ENCODE measurements around the gene HCRTR2.
"Not testable (repeated sequence)": the region's sequence is repeated elsewhere in the genome, so short reads cannot be mapped to it uniquely, and the experiment has no call there.

Gene HCRTR2

GRCh38 chr6:55220961-55221360 lies 46.6 kb downstream of the HCRTR2 start:
- DNase-seq: no peak

- no peak for DNase-seq
Measured at GRCh38 chr6:55227862-55228261, 53.5 kb downstream of the HCRTR2 start.

GRCh38 chr6:55239099-55239498 lies 64.8 kb downstream of the HCRTR2 start:
- DNase-seq: no peak

DNA sequence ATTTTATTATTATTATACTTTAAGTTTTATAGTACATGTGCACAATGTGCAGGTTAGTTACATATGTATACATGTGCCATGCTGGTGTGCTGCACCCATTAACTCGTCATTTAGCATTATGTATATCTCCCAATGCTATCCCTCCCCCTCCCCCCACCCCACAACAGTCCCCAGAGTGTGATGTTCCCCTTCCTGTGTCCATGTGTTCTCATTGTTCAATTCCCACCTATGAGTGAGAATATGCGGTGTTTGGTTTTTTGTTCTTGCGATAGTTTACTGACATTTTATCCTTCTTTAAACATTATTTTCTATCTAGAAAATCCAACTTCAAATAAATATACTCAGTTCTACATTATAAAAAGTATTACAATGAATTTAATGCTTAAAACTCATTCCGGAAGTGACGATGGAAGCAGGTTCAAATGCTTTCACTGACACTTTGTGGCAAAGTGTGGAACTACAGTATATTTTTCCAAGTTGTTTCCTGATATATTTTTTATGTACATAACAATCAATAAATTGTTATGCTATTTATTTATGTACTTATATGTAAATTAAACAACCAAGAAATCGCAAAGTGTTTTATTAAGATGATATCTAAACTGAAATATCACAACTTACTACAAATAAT lies 66.8 kb downstream of the HCRTR2 start:
- not testable (repeated sequence) for DNase-seq

DNA sequence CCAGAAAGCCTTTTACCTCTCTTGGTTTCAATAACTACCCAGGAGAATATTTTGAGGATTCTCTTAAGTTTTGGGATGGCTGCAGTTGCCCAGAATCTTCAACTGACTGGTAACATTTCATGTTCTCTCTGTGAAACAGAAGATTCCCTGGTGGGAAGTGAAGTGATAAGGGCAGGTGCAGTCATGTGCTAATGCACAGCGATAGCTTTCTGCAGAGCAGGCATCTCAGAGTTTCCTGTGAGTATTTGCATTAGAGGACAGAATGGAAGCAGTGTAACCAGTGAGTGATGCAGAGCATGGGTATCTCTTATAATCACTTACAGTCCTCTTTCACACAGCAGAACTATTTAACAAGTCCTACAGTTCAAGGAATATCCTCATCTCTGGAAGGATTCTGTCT lies 76.1 kb downstream of the HCRTR2 start:
- DNase-seq: no peak

DNA sequence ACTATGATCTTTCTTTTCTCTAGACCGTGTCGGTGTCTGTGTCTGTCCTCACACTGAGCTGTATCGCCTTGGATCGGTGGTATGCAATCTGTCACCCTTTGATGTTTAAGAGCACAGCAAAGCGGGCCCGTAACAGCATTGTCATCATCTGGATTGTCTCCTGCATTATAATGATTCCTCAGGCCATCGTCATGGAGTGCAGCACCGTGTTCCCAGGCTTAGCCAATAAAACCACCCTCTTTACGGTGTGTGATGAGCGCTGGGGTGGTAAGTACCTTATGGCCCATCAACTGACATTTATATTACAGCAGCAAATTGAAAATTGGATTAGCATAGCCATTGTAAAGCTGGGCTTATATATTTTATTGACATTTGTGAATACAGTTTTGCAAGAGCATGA lies 80.8 kb downstream of the HCRTR2 start:
- DNase-seq: no peak

DNA sequence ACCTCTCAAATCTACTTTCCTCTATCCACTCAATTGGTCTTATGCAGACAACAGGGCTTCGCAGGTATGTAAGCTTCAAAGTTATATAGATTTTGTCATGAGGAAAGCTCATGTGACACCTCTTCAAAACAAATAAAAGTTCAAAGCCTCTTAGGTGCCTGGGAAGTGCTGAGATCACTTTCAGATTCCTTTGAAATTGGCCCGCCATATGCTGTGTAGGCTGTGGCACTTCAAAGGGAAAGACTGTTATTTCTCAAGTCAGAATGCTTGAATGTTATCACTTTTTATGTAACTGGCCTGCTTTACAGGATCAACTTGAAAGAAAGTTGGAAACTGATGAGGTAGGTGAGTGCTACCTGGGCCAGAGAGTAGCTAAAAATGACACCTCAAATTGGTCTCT lies 85.9 kb downstream of the HCRTR2 start:
- no peak for DNase-seq

GRCh38 chr6:55265409-55266114 lies 91.2 kb downstream of the HCRTR2 start:
- no peak for DNase-seq

DNA sequence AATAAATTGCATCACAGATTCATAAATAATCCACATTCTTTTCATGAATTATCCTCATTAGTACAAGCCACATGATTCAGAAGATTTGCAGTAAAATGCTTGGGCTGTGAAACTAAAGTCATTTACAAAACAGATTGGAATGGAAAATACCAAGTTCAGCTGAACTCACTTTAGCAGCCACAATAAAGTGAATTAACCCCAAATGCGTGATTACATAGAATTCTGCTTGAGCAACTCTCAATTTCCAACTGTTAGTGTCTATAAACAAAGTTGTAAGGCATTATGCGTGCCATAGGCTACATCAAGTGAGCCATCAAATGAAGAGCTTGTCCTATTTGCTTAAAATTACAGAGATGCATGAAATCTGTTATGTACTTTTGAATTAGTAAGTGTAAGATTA lies 92.6 kb downstream of the HCRTR2 start:
- no peak for DNase-seq

- no peak for DNase-seq
Measured at GRCh38 chr6:55276745-55277530, 102.6 kb downstream of the HCRTR2 start.

DNA sequence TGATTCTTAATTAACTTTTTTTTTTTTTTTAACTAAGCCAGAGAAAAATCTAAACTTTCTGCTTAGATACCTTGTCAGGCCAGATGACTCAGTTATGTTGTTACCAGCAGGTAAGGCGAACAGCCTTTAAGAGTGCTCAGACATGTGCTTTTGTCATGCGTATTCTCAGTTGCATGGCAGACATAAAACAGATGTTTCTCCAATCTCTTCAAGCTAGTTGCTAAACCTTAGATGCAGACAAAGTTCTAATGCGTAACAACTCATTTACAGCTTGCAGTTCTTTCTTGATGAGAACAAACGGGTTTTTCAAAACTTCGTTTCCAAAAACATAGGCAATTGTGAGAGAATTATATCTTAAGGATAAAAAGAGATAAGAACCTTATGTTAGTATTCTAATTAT lies 103.3 kb downstream of the HCRTR2 start:
- no peak for DNase-seq

DNA sequence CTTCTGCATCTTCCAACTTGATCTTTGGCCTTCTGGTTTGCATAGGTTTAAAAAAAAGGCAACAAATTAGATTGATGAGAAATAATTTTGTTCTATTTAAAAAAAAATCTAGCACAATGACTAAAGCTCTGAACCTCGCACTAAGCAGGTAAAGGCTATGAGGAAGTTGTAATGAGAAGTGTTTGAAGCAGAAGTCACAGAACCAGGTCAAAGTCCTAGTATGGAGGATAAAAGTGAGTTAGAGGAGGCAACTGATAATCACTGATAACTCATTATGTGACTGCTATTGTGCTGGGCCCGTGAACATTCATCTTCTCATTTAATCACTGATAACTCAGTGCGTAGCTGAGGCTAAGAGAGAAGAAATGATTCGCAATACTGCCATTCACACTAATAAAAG lies 106.9 kb downstream of the HCRTR2 start:
- no peak for DNase-seq

GRCh38 chr6:55282115-55282514 lies 107.8 kb downstream of the HCRTR2 start:
- no peak for DNase-seq

- DNase-seq: no peak
Measured at GRCh38 chr6:55286824-55287223, 112.5 kb downstream of the HCRTR2 start.

DNA sequence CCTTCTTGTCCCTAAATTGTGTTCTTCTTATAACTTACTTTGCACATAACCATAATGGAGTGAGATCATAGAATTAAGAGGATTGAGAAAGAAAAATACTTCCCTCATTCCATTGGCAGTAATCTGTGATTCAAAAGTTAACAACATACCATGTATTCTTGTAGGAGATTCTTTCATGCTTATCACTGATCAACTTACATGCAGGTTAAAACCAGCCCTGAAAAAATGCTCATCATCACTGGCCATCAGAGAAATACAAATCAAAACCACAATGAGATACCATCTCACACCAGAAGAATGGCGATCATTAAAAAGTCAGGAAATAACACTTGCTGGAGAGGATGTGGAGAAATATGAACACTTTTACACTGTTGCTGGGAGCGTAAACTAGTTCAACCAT lies 116.4 kb downstream of the HCRTR2 start:
- DNase-seq: no peak

- no peak for DNase-seq
Measured at GRCh38 chr6:55293116-55293515, 118.8 kb downstream of the HCRTR2 start.

- DNase-seq: not testable (repeated sequence)
Measured at GRCh38 chr6:55297214-55297613, 122.9 kb downstream of the HCRTR2 start.

DNA sequence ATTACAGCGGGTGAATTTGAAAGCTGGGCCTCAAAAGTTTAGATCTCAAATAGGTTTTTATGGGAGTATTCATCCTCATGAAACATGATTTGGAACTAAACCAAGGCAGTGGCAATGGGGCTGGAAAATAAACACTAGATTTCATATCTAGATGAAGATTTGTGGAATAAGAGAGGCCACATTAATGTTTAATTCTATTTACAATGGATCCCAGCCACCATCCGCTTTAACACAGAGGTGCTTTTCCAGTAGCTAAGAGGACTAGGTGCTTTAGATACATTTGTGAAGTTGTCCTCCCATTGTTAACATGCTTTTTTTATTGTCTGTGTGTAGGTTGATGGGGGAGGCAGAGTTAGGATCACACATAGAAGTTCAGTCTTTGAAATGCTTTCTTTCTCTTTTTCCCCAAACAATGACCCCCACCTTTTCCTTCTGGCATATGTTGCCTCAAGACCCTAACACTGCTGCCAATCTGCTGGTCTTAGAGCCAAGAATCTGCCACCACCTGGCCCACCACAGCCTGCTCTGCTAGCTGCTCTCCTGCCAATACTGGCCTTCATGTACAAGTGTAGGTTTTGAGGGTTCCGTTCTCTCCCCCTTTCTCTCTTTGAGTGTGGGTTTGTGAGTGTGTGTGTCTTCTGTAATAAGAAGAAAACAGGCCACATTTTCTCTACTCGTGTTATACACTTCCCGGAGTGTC lies 125.1 kb downstream of the HCRTR2 start:
- no peak for DNase-seq

GRCh38 chr6:55304747-55305146 lies 130.4 kb downstream of the HCRTR2 start:
- DNase-seq: no peak

DNA sequence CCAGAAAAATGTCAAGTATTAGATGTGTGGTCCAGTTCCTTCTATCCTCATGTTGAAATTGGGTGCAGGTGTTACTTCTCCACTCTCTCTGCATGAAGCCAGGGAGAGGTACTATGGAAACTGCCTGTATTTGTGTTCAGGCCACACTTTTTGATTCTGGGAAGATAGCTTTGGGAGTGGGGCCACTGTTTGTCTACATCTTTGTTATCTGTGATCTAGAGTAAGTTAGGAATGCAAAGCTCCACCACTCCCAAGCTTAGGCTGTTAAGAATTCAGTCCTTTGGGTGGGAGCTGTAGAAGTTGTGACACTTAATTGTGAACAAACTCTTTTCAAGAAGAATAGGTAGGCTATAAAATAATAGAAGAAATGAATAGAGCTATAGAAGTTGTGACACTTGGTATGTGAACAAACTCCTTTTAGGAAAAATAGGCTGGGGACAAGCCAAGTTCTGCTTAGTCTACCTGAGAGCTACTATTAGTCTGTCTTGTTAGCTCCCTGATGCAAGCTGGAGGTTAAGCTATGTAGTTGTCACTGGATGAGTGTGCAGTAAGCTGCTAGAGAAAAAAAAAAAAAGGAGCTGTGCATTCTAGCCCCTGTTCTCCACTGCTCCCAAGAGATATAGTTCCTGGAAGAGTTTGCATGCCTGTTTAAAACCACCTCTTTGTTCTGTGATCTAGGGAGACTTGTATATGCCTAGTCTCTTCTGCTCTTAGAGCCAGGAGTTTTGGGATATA lies 145.8 kb downstream of the HCRTR2 start:
- no peak for DNase-seq

GRCh38 chr6:55320696-55321086 lies 146.4 kb downstream of the HCRTR2 start:
- no peak for DNase-seq

GRCh38 chr6:55327169-55327568 lies 152.9 kb downstream of the HCRTR2 start, which contains the start of gene GFRAL:
Gene GFRAL, plus strand, starts transcription at chr6:55327469. Its CDS starts 86 bp downstream, at chr6:55327555.
- DNase-seq: no peak
